ENCODE results near the gene DUSP10. TPM values are rescaled to one million over a fixed set of nuclear protein-coding genes. Genes with fewer than 3 reads are reported as not detected.
A peak's percentile ranks its signal among the peaks of the same experiment; 100 is the strongest.

The DUSP10 gene
- total RNA-seq, 1 experiment from 2014 or later = 2.5 TPM

GRCh38 chr1:221766210-221766609, 24.3 kb upstream of the DUSP10 start:
- no peak for DNase-seq (ENCODE audit: extremely low read depth, low read depth)

- no peak for DNase-seq (ENCODE audit: extremely low read depth, low read depth)
Observed at GRCh38 chr1:221765527-221765926, 23.6 kb upstream of the DUSP10 start.

- DNase-seq (ENCODE audit: extremely low read depth, low read depth) = no peak
Observed at GRCh38 chr1:221762121-221762520, 20.2 kb upstream of the DUSP10 start.

- DNase-seq (ENCODE audit: extremely low read depth, low read depth) = no peak
Observed at GRCh38 chr1:221761354-221762002, 19.6 kb upstream of the DUSP10 start.

- DNase-seq (ENCODE audit: extremely low read depth, low read depth) = no peak
Observed at GRCh38 chr1:221760911-221761310, 19.0 kb upstream of the DUSP10 start.

- DNase-seq (ENCODE audit: extremely low read depth, low read depth) = no peak
Observed at GRCh38 chr1:221759436-221759835, 17.5 kb upstream of the DUSP10 start.

GRCh38 chr1:221758455-221758854, 16.6 kb upstream of the DUSP10 start:
- DNase-seq (ENCODE audit: extremely low read depth, low read depth) = no peak

GRCh38 chr1:221756830-221757551, 15.1 kb upstream of the DUSP10 start:
- no peak for DNase-seq (ENCODE audit: extremely low read depth, low read depth)

GRCh38 chr1:221753828-221754188, 11.9 kb upstream of the DUSP10 start:
- DNase-seq (ENCODE audit: extremely low read depth, low read depth) = no peak

GRCh38 chr1:221751226-221751887, 9.5 kb upstream of the DUSP10 start:
- no peak for DNase-seq (ENCODE audit: extremely low read depth, low read depth)

- DNase-seq (ENCODE audit: extremely low read depth, low read depth) = no peak
Observed at GRCh38 chr1:221748981-221749380, 7.1 kb upstream of the DUSP10 start.

- no peak for DNase-seq (ENCODE audit: extremely low read depth, low read depth)
Observed at GRCh38 chr1:221747839-221748238, 6.0 kb upstream of the DUSP10 start.

GRCh38 chr1:221743416-221744208, 1.7 kb upstream of the DUSP10 start:
- no peak for DNase-seq (ENCODE audit: extremely low read depth, low read depth)

- DNase-seq (ENCODE audit: extremely low read depth, low read depth) = peak; percentile 73
Observed at GRCh38 chr1:221742555-221743415, 896 bp upstream of the DUSP10 start.

GRCh38 chr1:221740993-221741702, 741 bp downstream of the DUSP10 start:
- DNase-seq (ENCODE audit: extremely low read depth, low read depth) = peak; percentile 4

- DNase-seq (ENCODE audit: extremely low read depth, low read depth) = no peak
Observed at GRCh38 chr1:221740369-221740992, 1.4 kb downstream of the DUSP10 start.

- no peak for DNase-seq (ENCODE audit: extremely low read depth, low read depth)
Observed at GRCh38 chr1:221739677-221740025, 2.2 kb downstream of the DUSP10 start.

GRCh38 chr1:221739018-221739676, 2.7 kb downstream of the DUSP10 start:
- no peak for DNase-seq (ENCODE audit: extremely low read depth, low read depth)

GRCh38 chr1:221736714-221737113, 5.2 kb downstream of the DUSP10 start:
- DNase-seq (ENCODE audit: extremely low read depth, low read depth) = no peak
